Measurements from ENCODE around the gene ATPAF1.

DNA sequence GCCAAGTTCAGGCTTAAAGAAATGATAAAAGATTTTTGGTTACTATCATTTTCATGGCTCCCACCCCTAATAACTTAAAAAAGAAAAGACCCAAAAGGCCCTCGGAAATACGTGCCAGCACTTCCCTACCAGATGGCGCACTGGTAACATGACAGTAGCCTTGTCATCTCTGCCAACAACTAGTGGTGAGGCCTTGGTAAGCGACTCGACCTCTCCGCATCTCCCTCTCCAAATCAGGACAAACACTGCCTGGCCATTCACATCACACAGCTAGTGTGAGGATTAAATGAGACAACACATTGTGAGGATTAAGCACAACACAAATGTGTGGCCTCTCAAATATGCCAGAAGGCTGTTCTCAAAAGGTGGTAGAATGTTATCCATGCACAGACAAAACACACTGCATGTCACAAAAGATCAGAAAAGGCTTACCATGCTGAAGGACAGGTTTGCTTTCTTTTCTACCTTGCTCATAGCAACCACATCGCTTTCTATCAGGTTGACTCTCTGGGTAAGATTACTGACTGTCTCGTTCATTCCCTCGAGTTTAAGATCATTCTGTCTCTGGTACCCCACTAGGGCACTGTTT lies 19.9 kb upstream of the ATPAF1 start:
- TF ChIP-seq ETV6 (conservative IDR thresholded peaks at IDR 0.05 in 1 of 2, IDR thresholded peaks at IDR 0.05 in 1 of 2; ENCODE audit: borderline replicate concordance in 1 of 2, low read depth in 1 of 2) (no peak), USF2 (IDR thresholded peaks at IDR 0.05; ENCODE audit: borderline replicate concordance, low read depth, low read length) (no peak), MTA2 (IDR thresholded peaks at IDR 0.05; ENCODE audit: low read depth) (no peak), SP1 (IDR thresholded peaks at IDR 0.05; ENCODE audit: low read depth, low read length) (no peak), BHLHE40 (IDR thresholded peaks at IDR 0.05; ENCODE audit: borderline replicate concordance in 1 of 2, low read depth in 2 of 2, low read length in 1 of 2) (no peak), POLR2A (IDR thresholded peaks at IDR 0.05; ENCODE audit: low read depth, low read length) (no peak), RFX5 (IDR thresholded peaks at IDR 0.05; ENCODE audit: low read depth, low read length) (no peak), SIX5 (IDR thresholded peaks at IDR 0.05; ENCODE audit: low read depth, low read length, severe bottlenecking) (no peak)
- TF ChIP-seq, protein P1, sequence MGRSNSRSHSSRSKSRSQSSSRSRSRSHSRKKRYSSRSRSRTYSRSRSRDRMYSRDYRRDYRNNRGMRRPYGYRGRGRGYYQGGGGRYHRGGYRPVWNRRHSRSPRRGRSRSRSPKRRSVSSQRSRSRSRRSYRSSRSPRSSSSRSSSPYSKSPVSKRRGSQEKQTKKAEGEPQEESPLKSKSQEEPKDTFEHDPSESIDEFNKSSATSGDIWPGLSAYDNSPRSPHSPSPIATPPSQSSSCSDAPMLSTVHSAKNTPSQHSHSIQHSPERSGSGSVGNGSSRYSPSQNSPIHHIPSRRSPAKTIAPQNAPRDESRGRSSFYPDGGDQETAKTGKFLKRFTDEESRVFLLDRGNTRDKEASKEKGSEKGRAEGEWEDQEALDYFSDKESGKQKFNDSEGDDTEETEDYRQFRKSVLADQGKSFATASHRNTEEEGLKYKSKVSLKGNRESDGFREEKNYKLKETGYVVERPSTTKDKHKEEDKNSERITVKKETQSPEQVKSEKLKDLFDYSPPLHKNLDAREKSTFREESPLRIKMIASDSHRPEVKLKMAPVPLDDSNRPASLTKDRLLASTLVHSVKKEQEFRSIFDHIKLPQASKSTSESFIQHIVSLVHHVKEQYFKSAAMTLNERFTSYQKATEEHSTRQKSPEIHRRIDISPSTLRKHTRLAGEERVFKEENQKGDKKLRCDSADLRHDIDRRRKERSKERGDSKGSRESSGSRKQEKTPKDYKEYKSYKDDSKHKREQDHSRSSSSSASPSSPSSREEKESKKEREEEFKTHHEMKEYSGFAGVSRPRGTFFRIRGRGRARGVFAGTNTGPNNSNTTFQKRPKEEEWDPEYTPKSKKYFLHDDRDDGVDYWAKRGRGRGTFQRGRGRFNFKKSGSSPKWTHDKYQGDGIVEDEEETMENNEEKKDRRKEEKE (IDR thresholded peaks at IDR 0.05): no peak
- TF ChIP-seq, protein P2, sequence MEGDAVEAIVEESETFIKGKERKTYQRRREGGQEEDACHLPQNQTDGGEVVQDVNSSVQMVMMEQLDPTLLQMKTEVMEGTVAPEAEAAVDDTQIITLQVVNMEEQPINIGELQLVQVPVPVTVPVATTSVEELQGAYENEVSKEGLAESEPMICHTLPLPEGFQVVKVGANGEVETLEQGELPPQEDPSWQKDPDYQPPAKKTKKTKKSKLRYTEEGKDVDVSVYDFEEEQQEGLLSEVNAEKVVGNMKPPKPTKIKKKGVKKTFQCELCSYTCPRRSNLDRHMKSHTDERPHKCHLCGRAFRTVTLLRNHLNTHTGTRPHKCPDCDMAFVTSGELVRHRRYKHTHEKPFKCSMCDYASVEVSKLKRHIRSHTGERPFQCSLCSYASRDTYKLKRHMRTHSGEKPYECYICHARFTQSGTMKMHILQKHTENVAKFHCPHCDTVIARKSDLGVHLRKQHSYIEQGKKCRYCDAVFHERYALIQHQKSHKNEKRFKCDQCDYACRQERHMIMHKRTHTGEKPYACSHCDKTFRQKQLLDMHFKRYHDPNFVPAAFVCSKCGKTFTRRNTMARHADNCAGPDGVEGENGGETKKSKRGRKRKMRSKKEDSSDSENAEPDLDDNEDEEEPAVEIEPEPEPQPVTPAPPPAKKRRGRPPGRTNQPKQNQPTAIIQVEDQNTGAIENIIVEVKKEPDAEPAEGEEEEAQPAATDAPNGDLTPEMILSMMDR (IDR thresholded peaks at IDR 0.05 in 2 of 3, conservative IDR thresholded peaks at IDR 0.05 in 1 of 3; ENCODE audit: control insufficient read depth in 2 of 3, extremely low read depth in 1 of 3, insufficient read depth in 1 of 3, low read depth in 3 of 3, low read length in 3 of 3): no peak
